OCI-LY1 (cell line): ENCODE data around the gene GNPTG.

Source experiments
- H2AFZ ChIP-seq: fragments of 200-600 bp; sonication (generic), shearing (Covaris generic); 2 replicates; pipeline ENCODE4 v1.6.0; 2014; ENCODE audit warnings: antibody characterized with exemption, mild to moderate bottlenecking, low read length
- H3F3A ChIP-seq: fragments of 200-600 bp; sonication (generic), shearing (Covaris generic); 2 replicates; pipeline ENCODE4 v1.6.0; 2014; ENCODE audit warnings: mild to moderate bottlenecking, antibody characterized with exemption, low read length, moderate library complexity; ENCODE audit not compliant: insufficient read depth
- H3K27ac ChIP-seq: fragments of 200-600 bp; sonication (generic); 2 replicates; pipeline ENCODE4 v1.5.1; 2014; ENCODE audit warnings: low read length, mixed run types, mild to moderate bottlenecking, low read depth; ENCODE audit not compliant: poor library complexity, severe bottlenecking
- H3K27me3 ChIP-seq: fragments of 200-600 bp; sonication (generic); 2 replicates; pipeline ENCODE4 v1.6.0; 2014; ENCODE audit warnings: antibody characterized with exemption, mild to moderate bottlenecking, low read length, moderate library complexity; ENCODE audit not compliant: insufficient read depth
- H3K36me3 ChIP-seq: fragments of 200-600 bp; sonication (generic); 2 replicates; pipeline ENCODE4 v1.6.1; 2014; ENCODE audit warnings: mild to moderate bottlenecking, antibody characterized with exemption, low read length, moderate library complexity, mixed read lengths; ENCODE audit not compliant: insufficient read depth
- H3K4me1 ChIP-seq: fragments of 200-600 bp; sonication (generic); 2 replicates; pipeline ENCODE4 v1.5.1; 2014; ENCODE audit warnings: mild to moderate bottlenecking, low read length, moderate library complexity; ENCODE audit not compliant: insufficient read depth, severe bottlenecking
- H3K4me2 ChIP-seq: fragments of 200-600 bp; sonication (generic), shearing (Covaris generic); 2 replicates; pipeline ENCODE4 v1.6.1; 2014; ENCODE audit warnings: low read length
- H3K4me3 ChIP-seq: fragments of 200-600 bp; sonication (generic); 2 replicates; pipeline ENCODE4 v1.5.1; 2014; ENCODE audit warnings: low read length, low read depth, mild to moderate bottlenecking, mixed read lengths; ENCODE audit not compliant: poor library complexity, severe bottlenecking
- H3K79me2 ChIP-seq: fragments of 200-600 bp; shearing (Covaris generic); 2 replicates; pipeline ENCODE4 v1.6.1; 2016; ENCODE audit warnings: mixed run types, low read length, mixed read lengths; ENCODE audit not compliant: insufficient read depth
- H3K9ac ChIP-seq: fragments of 200-600 bp; sonication (generic), shearing (Covaris generic); 2 replicates; pipeline ENCODE4 v1.6.1; 2014; ENCODE audit warnings: mild to moderate bottlenecking, low read length, mixed read lengths
- H3K9me2 ChIP-seq: fragments of 200-600 bp; sonication (generic), shearing (Covaris generic); 2 replicates; pipeline ENCODE4 v1.6.1; 2014; ENCODE audit warnings: low read depth, mild to moderate bottlenecking, low read length, mixed read lengths
- H3K9me3 ChIP-seq: fragments of 200-600 bp; shearing (Covaris generic); 2 replicates; pipeline ENCODE4 v1.6.1; 2014; ENCODE audit warnings: low read length, mixed read lengths
- H4K20me1 ChIP-seq: fragments of 200-600 bp; sonication (generic), shearing (Covaris generic); 2 replicates; pipeline ENCODE4 v1.6.0; 2016; ENCODE audit warnings: mild to moderate bottlenecking, low read length; ENCODE audit not compliant: insufficient read depth
- EZH2 ChIP-seq: fragments of 200-600 bp; sonication (generic), shearing (Covaris generic); IDR thresholded peaks from 2 replicates; pipeline ENCODE4 v1.8.0; 2017; ENCODE audit warnings: borderline replicate concordance, mixed run types, mild to moderate bottlenecking, antibody characterized with exemption, low read length, moderate library complexity, mixed read lengths
- TF ChIP-seq, protein P1 (sequence below): fragments of 200-600 bp; sonication (generic), shearing (Covaris generic); IDR thresholded peaks from 2 replicates; pipeline ENCODE4 v1.5.1; 2017; ENCODE audit warnings: mild to moderate bottlenecking, antibody characterized with exemption, low read length, moderate library complexity, mixed read lengths

GNPTG gene

DNA sequence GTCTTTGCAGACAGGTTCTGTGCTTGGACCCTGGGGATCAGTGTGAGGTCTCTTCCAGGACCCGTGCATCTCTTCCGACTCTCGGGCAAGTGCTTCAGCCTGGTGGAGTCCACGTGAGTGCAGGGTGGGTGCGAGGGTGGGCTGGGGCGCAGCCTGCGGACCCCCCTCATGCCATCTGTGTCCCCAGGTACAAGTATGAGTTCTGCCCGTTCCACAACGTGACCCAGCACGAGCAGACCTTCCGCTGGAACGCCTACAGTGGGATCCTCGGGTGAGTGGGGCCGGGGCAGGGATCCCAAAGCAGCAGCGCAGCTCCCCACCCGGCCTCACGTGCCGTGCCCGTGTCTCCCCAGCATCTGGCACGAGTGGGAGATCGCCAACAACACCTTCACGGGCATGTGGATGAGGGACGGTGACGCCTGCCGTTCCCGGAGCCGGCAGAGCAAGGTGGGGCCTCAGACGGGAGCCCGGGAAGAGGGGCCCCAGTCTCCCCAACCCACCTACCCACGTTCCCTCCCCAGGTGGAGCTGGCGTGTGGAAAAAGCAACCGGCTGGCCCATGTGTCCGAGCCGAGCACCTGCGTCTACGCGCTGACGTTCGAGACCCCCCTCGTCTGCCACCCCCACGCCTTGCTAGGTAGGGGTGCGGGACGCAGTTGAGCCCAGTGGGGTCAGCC lies 10.1 kb downstream of the GNPTG start:
- H3K9me3 ChIP-seq, result no peaks in the 10 kb centered on the region
- no peak for TF ChIP-seq EZH2
- TF ChIP-seq, protein P1, sequence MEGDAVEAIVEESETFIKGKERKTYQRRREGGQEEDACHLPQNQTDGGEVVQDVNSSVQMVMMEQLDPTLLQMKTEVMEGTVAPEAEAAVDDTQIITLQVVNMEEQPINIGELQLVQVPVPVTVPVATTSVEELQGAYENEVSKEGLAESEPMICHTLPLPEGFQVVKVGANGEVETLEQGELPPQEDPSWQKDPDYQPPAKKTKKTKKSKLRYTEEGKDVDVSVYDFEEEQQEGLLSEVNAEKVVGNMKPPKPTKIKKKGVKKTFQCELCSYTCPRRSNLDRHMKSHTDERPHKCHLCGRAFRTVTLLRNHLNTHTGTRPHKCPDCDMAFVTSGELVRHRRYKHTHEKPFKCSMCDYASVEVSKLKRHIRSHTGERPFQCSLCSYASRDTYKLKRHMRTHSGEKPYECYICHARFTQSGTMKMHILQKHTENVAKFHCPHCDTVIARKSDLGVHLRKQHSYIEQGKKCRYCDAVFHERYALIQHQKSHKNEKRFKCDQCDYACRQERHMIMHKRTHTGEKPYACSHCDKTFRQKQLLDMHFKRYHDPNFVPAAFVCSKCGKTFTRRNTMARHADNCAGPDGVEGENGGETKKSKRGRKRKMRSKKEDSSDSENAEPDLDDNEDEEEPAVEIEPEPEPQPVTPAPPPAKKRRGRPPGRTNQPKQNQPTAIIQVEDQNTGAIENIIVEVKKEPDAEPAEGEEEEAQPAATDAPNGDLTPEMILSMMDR, result no peak
- no peaks in the 10 kb centered on the region for H3K4me1 ChIP-seq
- H3K9ac ChIP-seq, result no peak overlapping the region
- peaks cover 74% of the 10 kb centered on the region for H3K36me3 ChIP-seq
- no peaks in the 10 kb centered on the region for H3K79me2 ChIP-seq
- no peak overlapping the region for H3K4me3 ChIP-seq
- 0 out of 2 replicates have a peak, but pooled peaks cover 3% of the 10 kb centered on the region for H3F3A ChIP-seq
- H4K20me1 ChIP-seq, result no peaks in the 10 kb centered on the region
- no peak overlapping the region for H3K27ac ChIP-seq
- no peaks in the 10 kb centered on the region for H3K9me2 ChIP-seq
- H3K27me3 ChIP-seq, result no peaks in the 10 kb centered on the region
- H3K4me2 ChIP-seq, result no peak overlapping the region
- H2AFZ ChIP-seq, result no peak overlapping the region

DNA sequence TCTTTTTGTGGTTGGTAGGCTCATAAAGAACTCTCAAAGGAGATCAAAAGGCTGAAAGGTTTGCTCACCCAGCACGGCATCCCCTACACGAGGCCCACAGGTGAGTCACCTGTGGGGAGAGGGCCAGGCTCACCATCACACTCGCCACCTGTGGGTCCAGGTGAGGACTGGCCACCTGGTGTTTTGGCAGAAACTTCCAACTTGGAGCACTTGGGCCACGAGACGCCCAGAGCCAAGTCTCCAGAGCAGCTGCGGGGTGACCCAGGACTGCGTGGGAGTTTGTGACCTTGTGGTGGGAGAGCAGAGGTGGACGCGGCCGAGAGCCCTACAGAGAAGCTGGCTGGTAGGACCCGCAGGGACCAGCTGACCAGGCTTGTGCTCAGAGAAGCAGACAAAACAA lies 11.1 kb downstream of the GNPTG start:
- no peaks in the 10 kb centered on the region for H3K9me2 ChIP-seq
- no peaks in the 10 kb centered on the region for H3K4me1 ChIP-seq
- 0 out of 2 replicates have a peak, but pooled peaks cover 3% of the 10 kb centered on the region for H3F3A ChIP-seq
- H3K4me3 ChIP-seq, result no peak overlapping the region
- no peak overlapping the region for H3K27ac ChIP-seq
- H3K9me3 ChIP-seq, result no peaks in the 10 kb centered on the region
- no peak overlapping the region for H3K9ac ChIP-seq
- H2AFZ ChIP-seq, result no peak overlapping the region
- peaks cover 78% of the 10 kb centered on the region for H3K36me3 ChIP-seq
- TF ChIP-seq, protein P1, result no peak
- H3K27me3 ChIP-seq, result no peaks in the 10 kb centered on the region
- H3K4me2 ChIP-seq, result no peak overlapping the region
- no peaks in the 10 kb centered on the region for H4K20me1 ChIP-seq
- no peaks in the 10 kb centered on the region for H3K79me2 ChIP-seq

DNA sequence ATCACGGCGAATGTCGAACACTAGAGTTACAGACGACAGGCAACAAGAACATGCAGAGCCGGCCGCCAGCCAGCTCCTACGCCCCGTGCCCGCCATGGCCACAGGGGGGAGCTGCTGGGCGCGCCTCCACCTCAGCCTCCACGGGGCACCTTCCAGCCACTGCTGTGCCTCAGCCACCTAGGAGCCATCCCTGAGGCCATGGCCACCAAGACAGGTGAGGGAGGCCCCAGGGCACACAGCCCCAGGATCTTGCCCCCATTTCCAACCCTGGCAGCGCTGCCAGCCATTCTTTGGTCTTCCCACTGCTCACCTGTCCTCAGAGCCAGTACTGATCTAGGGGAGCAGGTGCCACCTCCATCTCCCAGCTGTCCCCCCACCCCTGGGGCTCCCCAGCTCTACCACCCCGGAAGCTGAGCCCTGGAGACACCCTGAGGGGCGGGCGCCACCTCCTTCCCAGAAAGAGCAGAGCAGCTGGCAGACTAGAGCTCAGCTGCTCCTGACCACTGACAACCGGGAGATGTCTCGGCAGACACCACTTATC lies 11.8 kb downstream of the GNPTG start:
- no peaks in the 10 kb centered on the region for H4K20me1 ChIP-seq
- no peak overlapping the region for H3K27ac ChIP-seq
- H3K36me3 ChIP-seq, result peaks cover 78% of the 10 kb centered on the region

More for the DNA sequence above, 11.8 kb downstream of the GNPTG start:
- H3K27me3 ChIP-seq, result no peaks in the 10 kb centered on the region
- no peaks in the 10 kb centered on the region for H3K9me3 ChIP-seq
- 0 out of 2 replicates have a peak, but pooled peaks cover 3% of the 10 kb centered on the region for H3F3A ChIP-seq
- no peak overlapping the region for H3K4me3 ChIP-seq
- no peak for TF ChIP-seq EZH2
- TF ChIP-seq, protein P1, result peak; percentile 93
- H3K4me1 ChIP-seq, result no peaks in the 10 kb centered on the region
- no peak overlapping the region for H2AFZ ChIP-seq
- no peak overlapping the region for H3K9ac ChIP-seq
- H3K9me2 ChIP-seq, result no peaks in the 10 kb centered on the region
- H3K79me2 ChIP-seq, result no peaks in the 10 kb centered on the region
- H3K4me2 ChIP-seq, result no peak overlapping the region
